Neural progenitor cell (in vitro differentiated cells): Measurements from ENCODE around the gene ITPK1. TPM values are rescaled to one million over a fixed set of nuclear protein-coding genes. Genes with fewer than 3 reads are reported as not detected.

Source experiments
- DNase-seq: peaks from one replicate; pipeline ENCODE4 v3.0.0-alpha.2; 2016; ENCODE audit warnings: low spot score
- H2AFZ ChIP-seq: fragments of 200-600 bp; sonication (generic); replicated peaks from 2 replicates; pipeline ENCODE4 v1.6.1; 2016; ENCODE audit warnings: antibody characterized with exemption
- H3F3A ChIP-seq: fragments of 200-600 bp; sonication (generic); 2 replicates; pipeline ENCODE4 v1.6.1; 2016; ENCODE audit warnings: antibody characterized with exemption, low read depth
- H3K27ac ChIP-seq: fragments of 200-600 bp; sonication (generic); 2 replicates; pipeline ENCODE4 v1.5.1; 2016; ENCODE audit warnings: mild to moderate bottlenecking
- H3K27me3 ChIP-seq: fragments of 200-600 bp; sonication (generic); 2 replicates; pipeline ENCODE4 v1.6.1; 2016; ENCODE audit warnings: mild to moderate bottlenecking, moderate library complexity
- H3K36me3 ChIP-seq: fragments of 200-600 bp; sonication (generic); 2 replicates; pipeline ENCODE4 v1.5.1; 2016
- H3K4me1 ChIP-seq: fragments of 200-600 bp; sonication (generic); 2 replicates; pipeline ENCODE4 v1.6.1; 2016; ENCODE audit warnings: mixed run types
- H3K4me2 ChIP-seq: fragments of 200-600 bp; sonication (generic); 2 replicates; pipeline ENCODE4 v1.6.1; 2016
- H3K4me3 ChIP-seq: fragments of 200-600 bp; sonication (generic); 2 replicates; pipeline ENCODE4 v1.5.1; 2016
- H3K79me2 ChIP-seq: fragments of 200-600 bp; sonication (generic); 2 replicates; pipeline ENCODE4 v1.6.1; 2016; ENCODE audit warnings: low read depth
- H3K9ac ChIP-seq: fragments of 200-600 bp; sonication (generic); 2 replicates; pipeline ENCODE4 v1.6.1; 2016
- H3K9me3 ChIP-seq: fragments of 200-600 bp; sonication (generic); 2 replicates; pipeline ENCODE4 v1.5.1; 2016; ENCODE audit warnings: low read depth
- H4K20me1 ChIP-seq: fragments of 200-600 bp; sonication (generic); 2 replicates; pipeline ENCODE4 v1.6.1; 2016; ENCODE audit warnings: low read depth
- H3K27ac Mint-ChIP-seq: 3 replicates; pipeline ENCODE4 v1.8.0; 2021; ENCODE audit warnings: mixed read lengths
- H3K27me3 Mint-ChIP-seq: 2 replicates; pipeline ENCODE4 v1.8.0; 2022; ENCODE audit warnings: low read depth, mild to moderate bottlenecking, inconsistent platforms, moderate library complexity, mixed read lengths; ENCODE audit not compliant: insufficient read depth
- H3K36me3 Mint-ChIP-seq: 3 replicates; pipeline ENCODE4 v1.8.0; 2021; ENCODE audit warnings: mixed read lengths
- H3K4me1 Mint-ChIP-seq: 3 replicates; pipeline ENCODE4 v1.8.0; 2021; ENCODE audit warnings: mixed read lengths
- H3K4me3 Mint-ChIP-seq: 3 replicates; pipeline ENCODE4 v1.8.0; 2021; ENCODE audit warnings: mild to moderate bottlenecking, moderate library complexity, mixed read lengths
- H3K9me3 Mint-ChIP-seq: 3 replicates; pipeline ENCODE4 v1.8.0; 2020; ENCODE audit warnings: mixed read lengths
- CTCF ChIP-seq: fragments of 200-600 bp; sonication (generic); IDR thresholded peaks from 2 replicates; pipeline ENCODE4 v1.5.1; 2017; ENCODE audit warnings: antibody characterized with exemption, mild to moderate bottlenecking
- EZH2 ChIP-seq: fragments of 200-600 bp; sonication (generic); IDR thresholded peaks from 2 replicates; pipeline ENCODE4 v1.6.1; 2017; ENCODE audit warnings: antibody characterized with exemption, mild to moderate bottlenecking, moderate library complexity
- EZH2phosphoT487 ChIP-seq: fragments of 200-600 bp; sonication (generic); IDR thresholded peaks from 2 replicates; pipeline ENCODE4 v1.6.1; 2017; ENCODE audit warnings: antibody characterized with exemption
- total RNA-seq: library from RNA; depleted of rRNA; stranded (reverse); fragments of >200 nt; gene quantifications from 2 replicates; pipeline ENCODE4 v1.2.3, GENCODE V29; 2015; ENCODE audit warnings: low replicate concordance

The ITPK1 gene
- total RNA-seq, 1 donor from 2014 or later = 25.8 TPM

- no peaks in the 10 kb centered on the region for H3K79me2 ChIP-seq
- no peaks in the 10 kb centered on the region for H3K27me3 ChIP-seq
- H3K4me1 ChIP-seq = no peaks in the 10 kb centered on the region
- Mint-ChIP-seq H3K27ac (no peak overlapping the region), H3K9me3 (no peaks in the 10 kb centered on the region), H3K4me3 (no peak overlapping the region), H3K4me1 (no peaks in the 10 kb centered on the region), H3K27me3 (peaks cover 9% of the 10 kb centered on the region), H3K36me3 (no peaks in the 10 kb centered on the region)
- DNase-seq = no peak
- no peaks in the 10 kb centered on the region for H3K9me3 ChIP-seq
- H3K27ac ChIP-seq = no peak overlapping the region
- no peak overlapping the region for H3K4me2 ChIP-seq
- TF ChIP-seq EZH2phosphoT487 (no peak), EZH2 (no peak), CTCF (no peak)
- no peak overlapping the region for H2AFZ ChIP-seq
- H3K4me3 ChIP-seq = no peak overlapping the region
- no peaks in the 10 kb centered on the region for H3K36me3 ChIP-seq
- H3F3A ChIP-seq = no peaks in the 10 kb centered on the region
- H3K9ac ChIP-seq = no peak overlapping the region
- H4K20me1 ChIP-seq = no peaks in the 10 kb centered on the region
Measured at GRCh38 chr14:92936085-92936484, 179.6 kb downstream of the ITPK1 start.

- Histone ChIP-seq H3K36me3 (no peaks in the 10 kb centered on the region), H3K27ac (no peak overlapping the region), H3K4me2 (no peak overlapping the region), H3K79me2 (no peaks in the 10 kb centered on the region), H3F3A (no peaks in the 10 kb centered on the region), H4K20me1 (no peaks in the 10 kb centered on the region), H3K4me3 (no peak overlapping the region), H3K27me3 (no peaks in the 10 kb centered on the region), H3K9ac (no peak overlapping the region), H2AFZ (no peak overlapping the region), H3K4me1 (no peaks in the 10 kb centered on the region), H3K9me3 (no peaks in the 10 kb centered on the region)
- no peaks in the 10 kb centered on the region for H3K4me1 Mint-ChIP-seq
- no peak for DNase-seq
- no peaks in the 10 kb centered on the region for H3K9me3 Mint-ChIP-seq
- no peak overlapping the region for H3K27ac Mint-ChIP-seq
- H3K36me3 Mint-ChIP-seq = no peaks in the 10 kb centered on the region
- TF ChIP-seq EZH2 (no peak), CTCF (no peak)
- peaks cover 8% of the 10 kb centered on the region for H3K27me3 Mint-ChIP-seq
- H3K4me3 Mint-ChIP-seq = no peak overlapping the region
Measured at GRCh38 chr14:92935446-92935845, 180.3 kb downstream of the ITPK1 start.

GRCh38 chr14:92934196-92935085 lies 181.3 kb downstream of the ITPK1 start:
- Histone ChIP-seq H4K20me1 (no peaks in the 10 kb centered on the region), H3K9ac (no peak overlapping the region), H3K4me2 (no peak overlapping the region), H3K4me1 (no peaks in the 10 kb centered on the region), H3K27me3 (no peaks in the 10 kb centered on the region), H3K79me2 (no peaks in the 10 kb centered on the region), H3F3A (no peaks in the 10 kb centered on the region), H3K27ac (no peak overlapping the region), H3K4me3 (no peak overlapping the region), H3K9me3 (no peaks in the 10 kb centered on the region), H2AFZ (no peak overlapping the region), H3K36me3 (no peaks in the 10 kb centered on the region)
- Mint-ChIP-seq H3K27ac (peak overlapping the region; percentile 33), H3K9me3 (no peaks in the 10 kb centered on the region), H3K4me1 (no peaks in the 10 kb centered on the region), H3K36me3 (no peaks in the 10 kb centered on the region), H3K4me3 (no peak overlapping the region), H3K27me3 (peaks cover 7% of the 10 kb centered on the region)
- DNase-seq = no peak
- TF ChIP-seq CTCF (no peak), EZH2phosphoT487 (no peak), EZH2 (no peak)
